K562 (cell line): ENCODE measurements around the gene TNFAIP3. TPM values are rescaled to one million over a fixed set of nuclear protein-coding genes. Genes with fewer than 3 reads are reported as not detected.

ENCODE experiments used
- ATAC-seq: fragments of 200-7000 bp; cut with Tn5 transposase; 3 replicates; pipeline ENCODE4 v1.9.1; 2020; ENCODE audit warnings: moderate library complexity
- BruUV-seq: library from RNA; stranded (reverse); fragments of 400-500 nt; replicated peaks from 2 replicates; lab custom pipeline; 2021; lab: Mats Ljungman, UMichigan
- CTCF ChIA-PET: fragments of 300-600 bp; formaldehyde crosslinking; extraction: SDS; loops from one replicate; lab custom pipeline; 2021; ENCODE audit warnings: low intra/inter-chr PET ratio; lab: Yijun Ruan, JAX
- POLR2A ChIA-PET: fragments of 300-600, 350-650 bp; sonication (Branson Sonifier 250); formaldehyde crosslinking; extraction: SDS; loops from one replicate; lab custom pipeline; 2021; ENCODE audit warnings: antibody characterized with exemption, inconsistent platforms; lab: Yijun Ruan, JAX
- DNase-seq, 4 experiments: peaks; one replicate each; pipeline versions ENCODE4 v3.0.0 to v3.0.0-alpha.2; 2011 to 2018; ENCODE audit warnings: low spot score in 3 of 4, mixed read lengths in 3 of 4; ENCODE audit errors: extremely low read depth in 1 of 4
- FAIRE-seq: peaks from 2 replicates; lab custom pipeline; 2011; peaks lifted over from hg19 to GRCh38; lab: Jason Lieb, UNC
- H2AFZ ChIP-seq: 2 replicates; pipeline ENCODE4 v1.6.0; 2011; ENCODE audit warnings: low read depth, low read length, control low read depth, inconsistent platforms
- H3K27ac ChIP-seq: fragments of 200-600 bp; 3 replicates; pipeline ENCODE4 v1.8.0; 2011; ENCODE audit warnings: low read depth, mild to moderate bottlenecking, control low read depth, inconsistent platforms, low read length, moderate library complexity, mixed read lengths; ENCODE audit errors: extremely low read depth
- H3K27me3 ChIP-seq, 2 experiments: fragments of 300-600 bp in 1 of 2; 2 replicates in 1 of 2; 3 replicates in 1 of 2; pipeline versions ENCODE4 v1.6.0 to v1.8.0; 2011; ENCODE audit warnings: inconsistent platforms in 2 of 2, low read length in 2 of 2, mild to moderate bottlenecking in 1 of 2, mixed read lengths in 1 of 2, moderate library complexity in 1 of 2; ENCODE audit not compliant: control insufficient read depth in 2 of 2, insufficient read depth in 2 of 2
- H3K36me3 ChIP-seq: fragments of 300-600 bp; 3 replicates; pipeline ENCODE4 v1.8.0; 2011; ENCODE audit warnings: mild to moderate bottlenecking, low read length, inconsistent platforms; ENCODE audit not compliant: control insufficient read depth, insufficient read depth
- H3K4me1 ChIP-seq, 2 experiments: fragments of 200-600 bp in 1 of 2; replicated peaks in 1 of 2; 2 replicates in 1 of 2; 3 replicates in 1 of 2; pipeline versions ENCODE4 v1.5.1 to v1.8.0; 2011; ENCODE audit warnings: inconsistent platforms in 2 of 2, low read length in 2 of 2, mild to moderate bottlenecking in 1 of 2, mixed read lengths in 1 of 2, moderate library complexity in 1 of 2; ENCODE audit not compliant: control insufficient read depth in 2 of 2, insufficient read depth in 2 of 2
- H3K4me2 ChIP-seq: 2 replicates; pipeline ENCODE4 v1.6.1; 2011; ENCODE audit warnings: low read length, control low read depth, inconsistent platforms, mixed read lengths; ENCODE audit not compliant: insufficient read depth
- H3K4me3 ChIP-seq: fragments of 200-600 bp; sonication (generic), shearing (Covaris generic); 2 replicates; pipeline ENCODE4 v1.5.1; 2016; ENCODE audit warnings: control low read depth, inconsistent platforms
- H3K79me2 ChIP-seq: fragments of 200-600 bp; 3 replicates; pipeline ENCODE4 v1.8.0; 2011; ENCODE audit warnings: low read length, inconsistent platforms; ENCODE audit not compliant: control insufficient read depth, insufficient read depth
- H3K9ac ChIP-seq, 2 experiments: 2 replicates each; pipeline versions ENCODE4 v1.6.0 to v1.6.1; 2011; ENCODE audit warnings: low read depth in 2 of 2, low read length in 2 of 2, control low read depth in 1 of 2, inconsistent platforms in 1 of 2, mild to moderate bottlenecking in 1 of 2, mixed read lengths in 1 of 2; ENCODE audit not compliant: insufficient read depth in 1 of 2
- H3K9me1 ChIP-seq: one replicate; pipeline ENCODE4 v1.6.0; 2011; ENCODE audit warnings: inconsistent platforms, mild to moderate bottlenecking, low read length, moderate library complexity; ENCODE audit not compliant: control insufficient read depth, insufficient read depth
- H3K9me3 ChIP-seq: replicated peaks from 2 replicates; pipeline ENCODE4 v1.5.1; 2011; ENCODE audit warnings: low read depth, low read length, inconsistent platforms; ENCODE audit not compliant: control insufficient read depth, insufficient read depth
- H4K20me1 ChIP-seq: replicated peaks from 2 replicates; pipeline ENCODE4 v1.6.1; 2011; ENCODE audit warnings: low read length, inconsistent platforms, mixed read lengths; ENCODE audit not compliant: control insufficient read depth, insufficient read depth
- CXXC5 ChIP-seq: fragments of 250-450 bp; sonication (Bioruptor Pico); IDR thresholded peaks from 2 replicates; pipeline ENCODE4 v1.8.0; 2022; ENCODE audit warnings: inconsistent platforms, mild to moderate bottlenecking, moderate library complexity
- DMBX1 ChIP-seq: fragments of 250-450 bp; sonication (Bioruptor Pico); IDR thresholded peaks from 2 replicates; pipeline ENCODE4 v1.8.0; 2022; ENCODE audit warnings: inconsistent platforms, mild to moderate bottlenecking, moderate library complexity, borderline replicate concordance
- GABPB1 ChIP-seq: sonication (generic); formaldehyde crosslinking; IDR thresholded peaks from 2 replicates; pipeline ENCODE4 v1.8.0; 2022; ENCODE audit warnings: mild to moderate bottlenecking, missing genetic modification reagents
- HMBOX1 ChIP-seq: sonication (generic); IDR thresholded peaks from 2 replicates; pipeline ENCODE4 v1.6.1; 2016
- HNRNPL ChIP-seq: fragments of 200-400 bp; formaldehyde crosslinking; IDR thresholded peaks from 2 replicates; pipeline ENCODE4 v1.6.1; 2017; ENCODE audit warnings: low read depth, mild to moderate bottlenecking, low read length
- KLF6 ChIP-seq: fragments of 250-450 bp; sonication (Bioruptor Pico); IDR thresholded peaks from 2 replicates; pipeline ENCODE4 v1.4.0; 2020; ENCODE audit warnings: mild to moderate bottlenecking, moderate library complexity, borderline replicate concordance
- MLX ChIP-seq, 2 experiments: fragments of 450-650 bp in 1 of 2; sonication (generic) in 1 of 2; formaldehyde crosslinking; conservative IDR thresholded peaks; 2 replicates each; pipeline versions ENCODE4 v1.4.0 to v1.8.1; 2020 to 2022; ENCODE audit warnings: mild to moderate bottlenecking in 1 of 2, missing genetic modification reagents in 1 of 2
- NFIC ChIP-seq: fragments of 450-650 bp; IDR thresholded peaks from 2 replicates; pipeline ENCODE4 v1.6.1; 2017; ENCODE audit warnings: mild to moderate bottlenecking, inconsistent platforms
- POLR2AphosphoS5 ChIP-seq: IDR thresholded peaks from 2 replicates; pipeline ENCODE4 v1.6.1; 2011; ENCODE audit warnings: mild to moderate bottlenecking, low read depth, low read length, moderate library complexity; ENCODE audit not compliant: control insufficient read depth, insufficient read depth
- SMAD4 ChIP-seq: fragments of 250-450 bp; sonication (Bioruptor Pico); conservative IDR thresholded peaks from 2 replicates; pipeline ENCODE4 v1.8.0; 2021; ENCODE audit warnings: inconsistent platforms, mild to moderate bottlenecking, moderate library complexity
- ZBTB12 ChIP-seq: fragments of 250-450 bp; sonication (Bioruptor Pico); IDR thresholded peaks from 2 replicates; pipeline ENCODE4 v1.4.0; 2020
- ZNF134 ChIP-seq: fragments of 250-450 bp; sonication (Bioruptor Pico); conservative IDR thresholded peaks from 2 replicates; pipeline ENCODE4 v1.4.0; 2020
- ZNF239 ChIP-seq: fragments of 250-450 bp; sonication (Bioruptor Pico); IDR thresholded peaks from 2 replicates; pipeline ENCODE4 v1.4.0; 2020; ENCODE audit warnings: mild to moderate bottlenecking
- ZNF589 ChIP-seq: fragments of 200-800 bp; sonication (Bioruptor generic); IDR thresholded peaks from 2 replicates; pipeline ENCODE4 v1.6.1; 2016; ENCODE audit warnings: low read depth, missing genetic modification characterization, missing compliant biosample characterization
- ZNF717 ChIP-seq: fragments of 250-450 bp; sonication (Bioruptor Pico); IDR thresholded peaks from 2 replicates; pipeline ENCODE4 v1.5.0; 2021
- ZNF75A ChIP-seq: fragments of 450-650 bp; formaldehyde crosslinking; IDR thresholded peaks from 2 replicates; pipeline ENCODE4 v1.4.0; 2020; ENCODE audit warnings: mild to moderate bottlenecking
- ZNF76 ChIP-seq: fragments of 250-450 bp; sonication (Bioruptor Pico); IDR thresholded peaks from 2 replicates; pipeline ENCODE4 v1.4.0; 2020; ENCODE audit warnings: mild to moderate bottlenecking, moderate library complexity, borderline replicate concordance
- WGBS: fragments of 100-300 bp; shearing (Covaris generic); methylation state at CpG from one replicate; pipeline ENCODE4 v1.1.6; 2016; ENCODE audit warnings: low coverage, mixed read lengths; ENCODE audit not compliant: insufficient coverage; ENCODE audit errors: missing lambda C conversion rate; 5-methylcytosine and 5-hydroxymethylcytosine counted together
- in situ Hi-C: fragments of 300-500 bp; cut with MboI; formaldehyde crosslinking; loops from 4 replicates; pipeline ENCODE4 v1.15.0; 2018; ENCODE audit warnings: inconsistent platforms, mixed read lengths
- intact Hi-C: fragments of 100-400 bp; cut with micrococcal nuclease; formaldehyde crosslinking; loops from 2 replicates; pipeline ENCODE4 v1.14.2; 2022
- polyA plus RNA-seq, 8 experiments: library from polyadenylated mRNA; depleted of rRNA in 4 of 8; stranded (reverse) in 5 of 8; unstranded in 3 of 8; fragments of >200 nt; fragmentation: Nextera tagmentation in 2 of 8; fragmentation: Illumina TruSeq in 1 of 8; extraction: Ambion mirVana in 2 of 8; extraction: Trizol in 1 of 8; gene quantifications; 2 replicates each; pipeline versions ENCODE4 v1.2.1 to v1.2.3, GENCODE V29; 2011 to 2014; ENCODE audit warnings: inconsistent platforms in 1 of 8, missing spikeins in 1 of 8
- total RNA-seq, 7 experiments: library from RNA; depleted of rRNA in 6 of 7; stranded (reverse); fragments of >200 nt in 6 of 7; fragmentation: Illumina TruSeq in 2 of 7; extraction: Trizol in 2 of 7; gene quantifications; 2 replicates each; pipeline versions ENCODE4 v1.2.1 to v1.2.3, GENCODE V29; 2011 to 2021; ENCODE audit warnings: low replicate concordance in 1 of 7
- TF ChIP-seq, protein P1 (sequence below): sonication (generic); formaldehyde crosslinking; IDR thresholded peaks from 2 replicates; pipeline ENCODE4 v1.8.1; 2023; ENCODE audit warnings: mild to moderate bottlenecking, missing genetic modification reagents

The TNFAIP3 gene
- total and polyA plus RNA-seq, 9 of the 15 experiments (the other 6 are each of a cell fraction or from before 2014, with no cell fraction given): 0.79 to 17.0 (median 6.4) TPM

GRCh38 chr6:137901454-137901853, 34.4 kb downstream of the TNFAIP3 start:
- in situ Hi-C loops (no loop called here), intact Hi-C loops (no loop called here)
- no peak for DNase-seq
- 11% methylated on average over 1 of the region's 1 CpG for WGBS
- H4K20me1 ChIP-seq: no peaks in the 10 kb centered on the region
- no peak for FAIRE-seq
- BruUV-seq: no TSS peak
- POLR2A ChIA-PET: interaction anchor here (0.6 to 3.0 kb wide), 8 partner anchors 8 to 35 kb away, joined by 3 to 16 read pairs (median 5); no protein-coding TSS in a partner anchor
- H3K36me3 ChIP-seq: no peaks in the 10 kb centered on the region
- TF ChIP-seq ZNF717: no peak
- TF ChIP-seq DMBX1 (CRISPR knock-in tag): peak; percentile 63; the same call in 1 of the 2 replicates
- TF ChIP-seq HNRNPL: no peak
- TF ChIP-seq ZNF239: 0 out of 2 replicates have a peak, but pooled peaks have one; percentile 32
- TF ChIP-seq, protein P1, sequence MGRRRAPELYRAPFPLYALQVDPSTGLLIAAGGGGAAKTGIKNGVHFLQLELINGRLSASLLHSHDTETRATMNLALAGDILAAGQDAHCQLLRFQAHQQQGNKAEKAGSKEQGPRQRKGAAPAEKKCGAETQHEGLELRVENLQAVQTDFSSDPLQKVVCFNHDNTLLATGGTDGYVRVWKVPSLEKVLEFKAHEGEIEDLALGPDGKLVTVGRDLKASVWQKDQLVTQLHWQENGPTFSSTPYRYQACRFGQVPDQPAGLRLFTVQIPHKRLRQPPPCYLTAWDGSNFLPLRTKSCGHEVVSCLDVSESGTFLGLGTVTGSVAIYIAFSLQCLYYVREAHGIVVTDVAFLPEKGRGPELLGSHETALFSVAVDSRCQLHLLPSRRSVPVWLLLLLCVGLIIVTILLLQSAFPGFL (CRISPR knock-in tag): 0 out of 2 replicates have a peak, but pooled peaks have one; percentile 79
- 0 out of 2 replicates have a peak, but pooled peaks have one; percentile 48 for TF ChIP-seq ZNF75A (CRISPR knock-in tag)
- TF ChIP-seq SMAD4 (CRISPR knock-in tag): peak; percentile 57
- peak; percentile 52 for TF ChIP-seq HMBOX1
- peak; percentile 9; the same call in 1 of the 2 replicates for TF ChIP-seq ZBTB12 (CRISPR knock-in tag)
- peak; percentile 52; the same call in 1 of the 2 replicates for TF ChIP-seq KLF6 (CRISPR knock-in tag)
- TF ChIP-seq CXXC5 (CRISPR knock-in tag): peak; percentile 27; the same call in 1 of the 2 replicates
- peak; percentile 31 for TF ChIP-seq NFIC
- 0 out of 2 replicates have a peak, but pooled peaks have one; percentile 53 for TF ChIP-seq ZNF76 (CRISPR knock-in tag)
- TF ChIP-seq POLR2AphosphoS5: no peak
- no peak for TF ChIP-seq ZNF134
- peak; percentile 46; the same call in 1 of the 2 replicates for TF ChIP-seq ZNF589 (CRISPR knock-in tag)
- 0 out of 4 replicates have a peak, but pooled peaks of 1 of the 2 experiments have one; percentile 17 for TF ChIP-seq MLX (CRISPR knock-in tag; conservative IDR thresholded peaks at IDR 0.05)
- 0 out of 2 replicates have a peak, but pooled peaks have one; percentile 24 for TF ChIP-seq GABPB1 (CRISPR knock-in tag)
- H3K4me3 ChIP-seq: no peak overlapping the region
- no peaks in the 10 kb centered on the region for H3K79me2 ChIP-seq
- H2AFZ ChIP-seq: peak overlapping the region; percentile 55; the same call in 1 of the 2 replicates
- no peaks in the 10 kb centered on the region for H3K27me3 ChIP-seq
- peaks cover 11 to 57% of the 10 kb centered on the region in 2 experiments for H3K4me1 ChIP-seq
- no peak overlapping the region for H3K4me2 ChIP-seq
- peak overlapping the region in 1 of 2 experiments; percentile 59; a peak in 1 of 4 replicates for H3K9ac ChIP-seq
- CTCF ChIA-PET: no interaction called here
- H3K9me1 ChIP-seq: no peaks in the 10 kb centered on the region
- H3K27ac ChIP-seq: no peak overlapping the region
- no peaks in the 10 kb centered on the region for H3K9me3 ChIP-seq
- ATAC-seq: no peak
